Measurements from ENCODE around the gene SLC7A9.

SLC7A9 gene

GRCh38 chr19:32812571-32812970, 57.0 kb downstream of the SLC7A9 start:
- Histone ChIP-seq H3K27ac (no peak overlapping the region), H3K9me3 (ENCODE audit: low read depth, low read length) (no peaks in the 10 kb centered on the region), H3K9ac (ENCODE audit: insufficient read length) (no peak overlapping the region), H3K36me3 (ENCODE audit: insufficient read depth, low read length) (no peaks in the 10 kb centered on the region), H3K4me3 (no peak overlapping the region)
- no peak for DNase-seq (ENCODE audit: low read depth, low spot score)
- TF ChIP-seq POLR2AphosphoS5 (IDR thresholded peaks at IDR 0.05; ENCODE audit: borderline replicate concordance, low read depth, low read length) = no peak
- TF ChIP-seq EZH2 (IDR thresholded peaks at IDR 0.05) = no peak
- TF ChIP-seq FOXP2 (optimal IDR thresholded peaks at IDR 0.05; ENCODE audit: control extremely low read depth, extremely low read length, insufficient read depth) = no peak

- no peak overlapping the region for H3K27ac ChIP-seq
- H3K9me3 ChIP-seq (ENCODE audit: low read depth, low read length) = no peaks in the 10 kb centered on the region
- no peaks in the 10 kb centered on the region for H3K36me3 ChIP-seq (ENCODE audit: insufficient read depth, low read length)
- H3K4me3 ChIP-seq = no peak overlapping the region
- no peak overlapping the region for H3K9ac ChIP-seq (ENCODE audit: insufficient read length)
- no peak for DNase-seq (ENCODE audit: low read depth, low spot score)
- TF ChIP-seq POLR2AphosphoS5 (IDR thresholded peaks at IDR 0.05; ENCODE audit: borderline replicate concordance, low read depth, low read length) (no peak), EZH2 (IDR thresholded peaks at IDR 0.05) (no peak), FOXP2 (optimal IDR thresholded peaks at IDR 0.05; ENCODE audit: control extremely low read depth, extremely low read length, insufficient read depth) (no peak)
Measured at GRCh38 chr19:32812036-32812435, 57.5 kb downstream of the SLC7A9 start.

GRCh38 chr19:32811151-32811550, 58.4 kb downstream of the SLC7A9 start:
- no peak overlapping the region for H3K4me3 ChIP-seq
- TF ChIP-seq POLR2AphosphoS5 (IDR thresholded peaks at IDR 0.05; ENCODE audit: borderline replicate concordance, low read depth, low read length) = no peak
- TF ChIP-seq EZH2 (IDR thresholded peaks at IDR 0.05) = no peak
- DNase-seq (ENCODE audit: low read depth, low spot score) = no peak

GRCh38 chr19:32810452-32810851, 59.1 kb downstream of the SLC7A9 start:
- no peaks in the 10 kb centered on the region for H3K9me3 ChIP-seq (ENCODE audit: low read depth, low read length)
- H3K27ac ChIP-seq = no peak overlapping the region
- no peak overlapping the region for H3K9ac ChIP-seq (ENCODE audit: insufficient read length)
- TF ChIP-seq FOXP2 (optimal IDR thresholded peaks at IDR 0.05; ENCODE audit: control extremely low read depth, extremely low read length, insufficient read depth) = no peak
- TF ChIP-seq EZH2 (IDR thresholded peaks at IDR 0.05) = no peak
- no peak for TF ChIP-seq POLR2AphosphoS5 (IDR thresholded peaks at IDR 0.05; ENCODE audit: borderline replicate concordance, low read depth, low read length)
- H3K4me3 ChIP-seq = no peak overlapping the region
- H3K36me3 ChIP-seq (ENCODE audit: insufficient read depth, low read length) = no peaks in the 10 kb centered on the region
- DNase-seq (ENCODE audit: low read depth, low spot score) = no peak

More at GRCh38 chr19:32811151-32811550, 58.4 kb downstream of the SLC7A9 start:
- Histone ChIP-seq H3K9me3 (ENCODE audit: low read depth, low read length) (no peaks in the 10 kb centered on the region), H3K27ac (no peak overlapping the region), H3K9ac (ENCODE audit: insufficient read length) (no peak overlapping the region), H3K36me3 (ENCODE audit: insufficient read depth, low read length) (no peaks in the 10 kb centered on the region)

GRCh38 chr19:32809754-32810153, 59.8 kb downstream of the SLC7A9 start:
- no peak overlapping the region for H3K27ac ChIP-seq
- H3K9me3 ChIP-seq (ENCODE audit: low read depth, low read length) = no peaks in the 10 kb centered on the region
- no peak for DNase-seq (ENCODE audit: low read depth, low spot score)
- no peak overlapping the region for H3K9ac ChIP-seq (ENCODE audit: insufficient read length)
- TF ChIP-seq FOXP2 (optimal IDR thresholded peaks at IDR 0.05; ENCODE audit: control extremely low read depth, extremely low read length, insufficient read depth) (no peak), EZH2 (IDR thresholded peaks at IDR 0.05) (no peak), POLR2AphosphoS5 (IDR thresholded peaks at IDR 0.05; ENCODE audit: borderline replicate concordance, low read depth, low read length) (no peak)
- H3K4me3 ChIP-seq = no peak overlapping the region
- no peaks in the 10 kb centered on the region for H3K36me3 ChIP-seq (ENCODE audit: insufficient read depth, low read length)

- DNase-seq (ENCODE audit: low read depth, low spot score) = no peak
- H3K36me3 ChIP-seq (ENCODE audit: insufficient read depth, low read length) = no peaks in the 10 kb centered on the region
- H3K4me3 ChIP-seq = no peak overlapping the region
- TF ChIP-seq EZH2 (IDR thresholded peaks at IDR 0.05) = no peak
- no peak for TF ChIP-seq POLR2AphosphoS5 (IDR thresholded peaks at IDR 0.05; ENCODE audit: borderline replicate concordance, low read depth, low read length)
- TF ChIP-seq FOXP2 (optimal IDR thresholded peaks at IDR 0.05; ENCODE audit: control extremely low read depth, extremely low read length, insufficient read depth) = no peak
- H3K9me3 ChIP-seq (ENCODE audit: low read depth, low read length) = no peaks in the 10 kb centered on the region
- H3K27ac ChIP-seq = no peak overlapping the region
- H3K9ac ChIP-seq (ENCODE audit: insufficient read length) = no peak overlapping the region
Measured at GRCh38 chr19:32809254-32809653, 60.3 kb downstream of the SLC7A9 start.

- H3K4me3 ChIP-seq = no peak overlapping the region
- DNase-seq (ENCODE audit: low read depth, low spot score) = no peak
- TF ChIP-seq FOXP2 (optimal IDR thresholded peaks at IDR 0.05; ENCODE audit: control extremely low read depth, extremely low read length, insufficient read depth) (no peak), POLR2AphosphoS5 (IDR thresholded peaks at IDR 0.05; ENCODE audit: borderline replicate concordance, low read depth, low read length) (no peak), EZH2 (IDR thresholded peaks at IDR 0.05) (no peak)
- H3K36me3 ChIP-seq (ENCODE audit: insufficient read depth, low read length) = no peaks in the 10 kb centered on the region
- no peak overlapping the region for H3K27ac ChIP-seq
- H3K9me3 ChIP-seq (ENCODE audit: low read depth, low read length) = no peaks in the 10 kb centered on the region
- H3K9ac ChIP-seq (ENCODE audit: insufficient read length) = no peak overlapping the region
Measured at GRCh38 chr19:32808236-32808635, 61.3 kb downstream of the SLC7A9 start.

GRCh38 chr19:32802840-32803239, 66.7 kb downstream of the SLC7A9 start:
- H3K36me3 ChIP-seq (ENCODE audit: insufficient read depth, low read length) = no peaks in the 10 kb centered on the region
- H3K9ac ChIP-seq (ENCODE audit: insufficient read length) = no peak overlapping the region
- no peak for DNase-seq (ENCODE audit: low read depth, low spot score)
- no peak overlapping the region for H3K4me3 ChIP-seq
- no peak overlapping the region for H3K27ac ChIP-seq
- TF ChIP-seq FOXP2 (optimal IDR thresholded peaks at IDR 0.05; ENCODE audit: control extremely low read depth, extremely low read length, insufficient read depth) (no peak), POLR2AphosphoS5 (IDR thresholded peaks at IDR 0.05; ENCODE audit: borderline replicate concordance, low read depth, low read length) (no peak)
- no peaks in the 10 kb centered on the region for H3K9me3 ChIP-seq (ENCODE audit: low read depth, low read length)

- H3K9me3 ChIP-seq (ENCODE audit: low read depth, low read length) = no peaks in the 10 kb centered on the region
- no peaks in the 10 kb centered on the region for H3K36me3 ChIP-seq (ENCODE audit: insufficient read depth, low read length)
- no peak overlapping the region for H3K4me3 ChIP-seq
- TF ChIP-seq EZH2 (IDR thresholded peaks at IDR 0.05) (no peak), POLR2AphosphoS5 (IDR thresholded peaks at IDR 0.05; ENCODE audit: borderline replicate concordance, low read depth, low read length) (no peak), FOXP2 (optimal IDR thresholded peaks at IDR 0.05; ENCODE audit: control extremely low read depth, extremely low read length, insufficient read depth) (no peak)
- H3K9ac ChIP-seq (ENCODE audit: insufficient read length) = no peak overlapping the region
- H3K27ac ChIP-seq = no peak overlapping the region
- no peak for DNase-seq (ENCODE audit: low read depth, low spot score)
Measured at GRCh38 chr19:32800754-32801153, 68.8 kb downstream of the SLC7A9 start.

Measured in SK-N-MC (cell line).